PC-3 (cell line): Measurements from ENCODE around the gene TTC32. TPM values are rescaled to one million over a fixed set of nuclear protein-coding genes. Genes with fewer than 3 reads are reported as not detected.

Experiments
- ATAC-seq: fragments of 200-7000 bp; cut with Tn5 transposase; 2 replicates; pipeline ENCODE4 v1.9.1; 2020; ENCODE audit warnings: mild to moderate bottlenecking, moderate library complexity
- BruUV-seq: library from RNA; stranded (reverse); fragments of 400-500 nt; replicated peaks from 2 replicates; lab custom pipeline; 2021; lab: Mats Ljungman, UMichigan
- CTCF ChIA-PET: fragments of 300-600 bp; sonication (Branson Sonifier 250); formaldehyde crosslinking; loops from one replicate; lab custom pipeline; 2022; ENCODE audit warnings: antibody characterized with exemption; lab: Charles Lee
- POLR2A ChIA-PET: fragments of 300-600 bp; sonication (Branson Sonifier 250); formaldehyde crosslinking; loops from one replicate; lab custom pipeline; 2022; ENCODE audit warnings: antibody characterized with exemption; ENCODE audit not compliant: unreplicated experiment; lab: Charles Lee
- DNase-seq: peaks from one replicate; pipeline ENCODE4 v3.0.0-alpha.2; 2015
- H2AFZ ChIP-seq: fragments of 300-600 bp; sonication (generic); 2 replicates; pipeline ENCODE4 v1.6.0; 2016; ENCODE audit warnings: antibody characterized with exemption, low read length
- H3F3A ChIP-seq: fragments of 300-600 bp; sonication (generic); one replicate; pipeline ENCODE4 v1.6.0; 2017; ENCODE audit warnings: antibody characterized with exemption, low read length, control low read depth, mild to moderate bottlenecking; ENCODE audit not compliant: unreplicated experiment
- H3K27ac ChIP-seq: fragments of 300-600 bp; sonication (generic); 2 replicates; pipeline ENCODE4 v1.5.1; 2016; ENCODE audit warnings: mild to moderate bottlenecking, low read length
- H3K27me3 ChIP-seq: fragments of 300-600 bp; sonication (generic); 2 replicates; pipeline ENCODE4 v1.6.1; 2016; ENCODE audit warnings: low read length, mixed read lengths
- H3K36me3 ChIP-seq: fragments of 300-600 bp; sonication (generic); 2 replicates; pipeline ENCODE4 v1.6.1; 2016; ENCODE audit warnings: low read depth, mixed run types, low read length, mixed read lengths
- H3K4me1 ChIP-seq: fragments of 300-600 bp; sonication (generic); 2 replicates; pipeline ENCODE4 v1.5.1; 2016; ENCODE audit warnings: low read length; ENCODE audit not compliant: insufficient read depth
- H3K4me2 ChIP-seq: fragments of 300-600 bp; sonication (generic); 2 replicates; pipeline ENCODE4 v1.6.0; 2016; ENCODE audit warnings: low read length
- H3K4me3 ChIP-seq: fragments of 300-600 bp; sonication (generic); 2 replicates; pipeline ENCODE4 v1.5.1; 2016; ENCODE audit warnings: mild to moderate bottlenecking, low read length, mixed read lengths
- H3K79me2 ChIP-seq: fragments of 300-600 bp; sonication (generic); 2 replicates; pipeline ENCODE4 v1.6.1; 2017; ENCODE audit warnings: low read length, mixed read lengths
- H3K9ac ChIP-seq: fragments of 300-600 bp; sonication (generic); 2 replicates; pipeline ENCODE4 v1.6.0; 2016; ENCODE audit warnings: mild to moderate bottlenecking, low read length
- H3K9me2 ChIP-seq: fragments of 300-600 bp; sonication (generic); replicated peaks from 2 replicates; pipeline ENCODE4 v1.6.1; 2016; ENCODE audit warnings: mixed run types, low read length, mixed read lengths
- H3K9me3 ChIP-seq: fragments of 300-600 bp; sonication (generic); 2 replicates; pipeline ENCODE4 v1.6.1; 2016; ENCODE audit warnings: low read length, mixed read lengths
- H4K20me1 ChIP-seq: fragments of 300-600 bp; sonication (generic); 2 replicates; pipeline ENCODE4 v1.6.1; 2016; ENCODE audit warnings: low read length, mixed read lengths
- EZH2 ChIP-seq: fragments of 300-600 bp; sonication (generic); IDR thresholded peaks from one replicate; pipeline ENCODE4 v1.6.1; 2017; ENCODE audit warnings: antibody characterized with exemption, mild to moderate bottlenecking, low read length; ENCODE audit not compliant: unreplicated experiment
- EZH2phosphoT487 ChIP-seq: fragments of 300-600 bp; sonication (generic); IDR thresholded peaks from 2 replicates; pipeline ENCODE4 v1.6.1; 2018; ENCODE audit warnings: mild to moderate bottlenecking, antibody characterized with exemption, low read length, borderline replicate concordance
- intact Hi-C: fragments of 100-400 bp; cut with micrococcal nuclease; formaldehyde crosslinking; loops from 2 replicates; pipeline ENCODE4 v1.9.0; 2023
- total RNA-seq: library from RNA; depleted of rRNA; stranded (reverse); fragments of >200 nt; gene quantifications from 2 replicates; pipeline ENCODE4 v1.2.3, GENCODE V29; 2014
- TF ChIP-seq, protein P1 (sequence below): fragments of 300-600 bp; sonication (generic); conservative IDR thresholded peaks from 2 replicates; pipeline ENCODE4 v1.5.1; 2017; ENCODE audit warnings: antibody characterized with exemption, low read depth, mild to moderate bottlenecking, low read length

The TTC32 gene
- total RNA-seq, 1 experiment from 2014 or later: 10.0 TPM

DNA sequence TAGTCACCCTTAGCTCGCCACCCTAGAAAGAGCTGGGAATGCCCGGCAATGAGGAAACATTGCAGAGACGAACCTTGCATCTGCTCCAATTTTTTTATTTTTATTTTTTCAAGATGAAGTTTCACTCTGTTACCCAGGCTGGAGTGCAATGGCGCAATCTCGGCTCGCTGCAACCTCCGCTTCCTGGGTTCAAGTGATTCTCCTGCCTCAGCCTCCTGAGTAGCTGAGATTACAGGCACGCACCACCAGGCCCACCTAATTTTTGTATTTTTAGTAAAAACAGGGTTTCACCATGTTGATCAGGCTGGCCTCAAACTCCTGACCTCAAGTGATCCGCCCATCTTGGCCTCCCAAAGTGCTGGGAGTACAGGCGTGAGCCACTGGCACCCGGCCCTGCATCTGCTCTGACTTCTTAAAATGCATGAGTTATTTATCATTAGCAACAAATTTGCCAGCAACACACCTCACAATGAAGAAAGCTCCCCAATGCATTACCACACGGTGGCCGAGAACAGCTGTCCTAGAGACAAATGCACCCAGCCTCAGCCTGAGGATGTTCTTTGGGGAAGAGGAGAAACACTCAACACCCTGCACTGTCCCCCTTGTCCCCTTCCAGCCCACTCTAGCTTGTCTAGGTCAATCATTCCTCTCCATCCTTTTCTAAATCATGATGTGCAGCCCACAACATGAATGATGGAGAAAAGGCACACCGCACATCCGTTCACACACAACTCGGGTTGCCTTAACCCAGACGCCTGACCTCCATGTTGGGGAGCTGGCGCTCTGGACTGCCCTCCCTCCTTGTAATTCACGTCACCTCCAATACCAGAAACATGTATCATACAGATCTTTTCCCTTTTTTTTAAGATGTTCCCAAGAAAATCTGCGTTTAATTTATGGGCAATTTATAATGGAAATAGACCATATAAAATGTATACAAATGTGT lies 46.9 kb downstream of the TTC32 start:
- Histone ChIP-seq H3F3A (no peaks in the 10 kb centered on the region), H3K4me2 (no peak overlapping the region), H3K9me2 (no peaks in the 10 kb centered on the region), H3K79me2 (no peaks in the 10 kb centered on the region), H3K36me3 (no peaks in the 10 kb centered on the region), H3K27ac (no peak overlapping the region), H3K27me3 (no peaks in the 10 kb centered on the region), H3K9me3 (no peaks in the 10 kb centered on the region), H3K4me1 (peaks cover 6% of the 10 kb centered on the region), H4K20me1 (no peaks in the 10 kb centered on the region), H3K4me3 (no peak overlapping the region), H3K9ac (no peak overlapping the region), H2AFZ (no peak overlapping the region)
- BruUV-seq: no TSS peak
- ChIA-PET POLR2A (no interaction called here), CTCF (no interaction called here)
- TF ChIP-seq EZH2: no peak
- TF ChIP-seq, protein P1, sequence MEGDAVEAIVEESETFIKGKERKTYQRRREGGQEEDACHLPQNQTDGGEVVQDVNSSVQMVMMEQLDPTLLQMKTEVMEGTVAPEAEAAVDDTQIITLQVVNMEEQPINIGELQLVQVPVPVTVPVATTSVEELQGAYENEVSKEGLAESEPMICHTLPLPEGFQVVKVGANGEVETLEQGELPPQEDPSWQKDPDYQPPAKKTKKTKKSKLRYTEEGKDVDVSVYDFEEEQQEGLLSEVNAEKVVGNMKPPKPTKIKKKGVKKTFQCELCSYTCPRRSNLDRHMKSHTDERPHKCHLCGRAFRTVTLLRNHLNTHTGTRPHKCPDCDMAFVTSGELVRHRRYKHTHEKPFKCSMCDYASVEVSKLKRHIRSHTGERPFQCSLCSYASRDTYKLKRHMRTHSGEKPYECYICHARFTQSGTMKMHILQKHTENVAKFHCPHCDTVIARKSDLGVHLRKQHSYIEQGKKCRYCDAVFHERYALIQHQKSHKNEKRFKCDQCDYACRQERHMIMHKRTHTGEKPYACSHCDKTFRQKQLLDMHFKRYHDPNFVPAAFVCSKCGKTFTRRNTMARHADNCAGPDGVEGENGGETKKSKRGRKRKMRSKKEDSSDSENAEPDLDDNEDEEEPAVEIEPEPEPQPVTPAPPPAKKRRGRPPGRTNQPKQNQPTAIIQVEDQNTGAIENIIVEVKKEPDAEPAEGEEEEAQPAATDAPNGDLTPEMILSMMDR: no peak
- no peak for TF ChIP-seq EZH2phosphoT487
- ATAC-seq: no peak
- intact Hi-C loops: no loop called here
- no peak for DNase-seq

GRCh38 chr2:19851116-19851695 lies 50.6 kb downstream of the TTC32 start:
- ATAC-seq (peak; percentile 68), DNase-seq (peak; percentile 23)
- Histone ChIP-seq H3K9me3 (no peaks in the 10 kb centered on the region), H3K9ac (no peak overlapping the region), H3K79me2 (no peaks in the 10 kb centered on the region), H3K4me2 (no peak overlapping the region), H3K27me3 (no peaks in the 10 kb centered on the region), H3K4me1 (peaks cover 9% of the 10 kb centered on the region), H2AFZ (no peak overlapping the region), H3K36me3 (no peaks in the 10 kb centered on the region), H3K4me3 (no peak overlapping the region), H3K27ac (no peak overlapping the region), H3F3A (no peaks in the 10 kb centered on the region), H4K20me1 (no peaks in the 10 kb centered on the region), H3K9me2 (no peaks in the 10 kb centered on the region)
- CTCF ChIA-PET: no interaction called here
- POLR2A ChIA-PET: no interaction called here
- no peak for TF ChIP-seq EZH2phosphoT487
- TF ChIP-seq EZH2: no peak
- TF ChIP-seq, protein P1: peak; percentile 52
- no TSS peak for BruUV-seq
- intact Hi-C loops: no loop called here
